GM12874 (cell line): ENCODE results near the gene ROBO1.

Experiments used
- CTCF ChIP-seq: IDR thresholded peaks from 2 replicates; pipeline ENCODE4 v1.5.1; 2011; ENCODE audit warnings: low read depth, mild to moderate bottlenecking, control low read depth, low read length, moderate library complexity; ENCODE audit not compliant: insufficient read depth

Gene ROBO1

GRCh38 chr3:78697426-78697825 is 1070.4 kb downstream of the ROBO1 start:
- TF ChIP-seq CTCF: no peak

- no peak for TF ChIP-seq CTCF
These were observed 1077.0 kb downstream of the ROBO1 start for GRCh38 chr3:78690766-78691165.

- TF ChIP-seq CTCF: no peak
These were observed 1078.4 kb downstream of the ROBO1 start for GRCh38 chr3:78689378-78689777.

DNA sequence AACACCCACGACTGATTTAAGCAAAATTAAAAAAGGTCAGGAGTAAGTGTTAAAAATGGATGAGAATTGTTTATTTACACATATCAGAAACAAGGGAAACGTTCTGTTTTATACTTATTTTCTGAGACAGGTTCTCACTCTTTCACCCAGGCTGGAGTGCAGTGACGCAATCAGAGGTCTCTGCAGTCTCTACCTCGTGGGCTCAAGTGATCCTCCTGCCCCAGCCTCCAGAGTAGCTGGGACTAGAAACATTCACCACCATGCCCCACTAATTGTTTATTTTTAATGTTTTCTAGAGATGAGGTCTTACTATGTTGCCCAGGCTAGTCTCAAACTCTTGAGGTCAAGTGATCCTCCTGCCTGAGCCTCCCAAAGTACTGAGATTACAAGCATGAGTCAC is 1080.3 kb downstream of the ROBO1 start:
- no peak for TF ChIP-seq CTCF

DNA sequence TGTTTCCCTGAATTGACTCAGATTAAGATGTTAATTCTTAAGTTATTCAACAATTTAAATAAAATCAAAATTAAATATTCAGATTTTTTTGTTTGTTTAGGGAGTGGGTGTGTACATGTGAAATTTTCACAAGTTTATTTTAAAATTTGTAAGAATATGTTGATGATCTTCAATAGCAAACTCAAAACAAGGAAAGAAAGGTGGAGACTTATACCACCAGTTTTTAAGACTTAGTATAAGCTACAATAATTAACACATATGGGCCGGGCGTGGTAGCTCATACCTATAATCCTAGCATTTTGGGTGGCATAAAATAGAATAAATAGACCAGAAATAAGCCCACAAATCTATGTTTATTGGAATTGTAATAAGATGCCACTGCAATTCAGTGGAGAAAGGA is 1084.5 kb downstream of the ROBO1 start:
- TF ChIP-seq CTCF: no peak

- no peak for TF ChIP-seq CTCF
These were observed 1097.1 kb downstream of the ROBO1 start for GRCh38 chr3:78670746-78671145.

- TF ChIP-seq CTCF: no peak
These were observed 1097.7 kb downstream of the ROBO1 start for GRCh38 chr3:78670094-78670493.

GRCh38 chr3:78668302-78668701 is 1099.5 kb downstream of the ROBO1 start:
- TF ChIP-seq CTCF: no peak
